B cell (primary cell): Measurements from ENCODE around the gene FTSJ3.

Experiments
- EZH2 ChIP-seq: IDR thresholded peaks from 2 replicates; pipeline ENCODE4 v1.6.1; 2012; ENCODE audit warnings: borderline replicate concordance, low read depth, mild to moderate bottlenecking, moderate library complexity, low read length; ENCODE audit not compliant: insufficient read depth, poor library complexity, severe bottlenecking
- TF ChIP-seq, protein P1 (sequence below): fragments of 200-600 bp; IDR thresholded peaks from one replicate; pipeline ENCODE4 v1.8.0; 2022; ENCODE audit warnings: antibody characterized with exemption, mild to moderate bottlenecking

DNA sequence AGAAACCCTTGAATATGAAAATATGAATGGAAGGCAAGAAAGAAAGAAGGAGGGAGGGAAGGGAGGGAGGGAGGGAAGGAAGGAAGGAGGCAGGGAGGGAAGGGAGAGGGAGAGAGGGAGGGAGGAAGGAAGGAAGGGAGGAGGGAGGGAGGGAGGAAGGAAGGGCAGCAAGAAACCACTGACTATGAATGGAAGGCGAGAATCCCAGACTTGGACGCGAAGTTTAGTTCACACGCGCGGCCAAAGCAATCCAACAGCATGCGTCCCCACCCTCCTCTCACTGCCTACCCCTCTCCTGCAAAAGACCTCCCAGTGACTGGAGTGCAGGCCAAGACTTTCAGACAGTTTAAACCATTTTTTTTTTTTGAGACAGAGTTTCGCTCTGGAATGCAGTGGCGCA, 22.9 kb upstream of the FTSJ3 start:
- TF ChIP-seq, protein P1, sequence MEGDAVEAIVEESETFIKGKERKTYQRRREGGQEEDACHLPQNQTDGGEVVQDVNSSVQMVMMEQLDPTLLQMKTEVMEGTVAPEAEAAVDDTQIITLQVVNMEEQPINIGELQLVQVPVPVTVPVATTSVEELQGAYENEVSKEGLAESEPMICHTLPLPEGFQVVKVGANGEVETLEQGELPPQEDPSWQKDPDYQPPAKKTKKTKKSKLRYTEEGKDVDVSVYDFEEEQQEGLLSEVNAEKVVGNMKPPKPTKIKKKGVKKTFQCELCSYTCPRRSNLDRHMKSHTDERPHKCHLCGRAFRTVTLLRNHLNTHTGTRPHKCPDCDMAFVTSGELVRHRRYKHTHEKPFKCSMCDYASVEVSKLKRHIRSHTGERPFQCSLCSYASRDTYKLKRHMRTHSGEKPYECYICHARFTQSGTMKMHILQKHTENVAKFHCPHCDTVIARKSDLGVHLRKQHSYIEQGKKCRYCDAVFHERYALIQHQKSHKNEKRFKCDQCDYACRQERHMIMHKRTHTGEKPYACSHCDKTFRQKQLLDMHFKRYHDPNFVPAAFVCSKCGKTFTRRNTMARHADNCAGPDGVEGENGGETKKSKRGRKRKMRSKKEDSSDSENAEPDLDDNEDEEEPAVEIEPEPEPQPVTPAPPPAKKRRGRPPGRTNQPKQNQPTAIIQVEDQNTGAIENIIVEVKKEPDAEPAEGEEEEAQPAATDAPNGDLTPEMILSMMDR: no peak
- no peak for TF ChIP-seq EZH2
